ENCODE results near the gene CCDC9B.

CCDC9B gene

DNA sequence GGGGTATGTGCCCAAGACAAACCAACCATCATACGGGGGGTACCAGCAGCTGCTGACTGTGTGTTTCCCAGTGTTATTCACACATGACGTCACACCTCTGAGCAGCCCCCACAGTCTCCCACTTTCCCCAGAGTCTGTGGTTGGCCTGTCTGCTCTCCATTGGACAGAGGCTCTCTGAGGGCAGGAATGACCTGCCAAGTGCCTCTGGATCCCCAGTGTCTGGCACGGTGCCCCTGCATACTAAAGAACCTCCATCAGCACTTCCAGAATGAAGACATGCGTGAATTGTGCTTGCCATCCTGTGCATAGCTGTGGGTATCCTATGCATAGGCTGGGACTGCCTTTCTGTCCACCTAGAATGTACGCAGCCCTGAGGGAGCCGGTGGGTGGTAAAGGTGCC, 3.5 kb upstream of the CCDC9B start:
- DNase-seq, result no peak

DNA sequence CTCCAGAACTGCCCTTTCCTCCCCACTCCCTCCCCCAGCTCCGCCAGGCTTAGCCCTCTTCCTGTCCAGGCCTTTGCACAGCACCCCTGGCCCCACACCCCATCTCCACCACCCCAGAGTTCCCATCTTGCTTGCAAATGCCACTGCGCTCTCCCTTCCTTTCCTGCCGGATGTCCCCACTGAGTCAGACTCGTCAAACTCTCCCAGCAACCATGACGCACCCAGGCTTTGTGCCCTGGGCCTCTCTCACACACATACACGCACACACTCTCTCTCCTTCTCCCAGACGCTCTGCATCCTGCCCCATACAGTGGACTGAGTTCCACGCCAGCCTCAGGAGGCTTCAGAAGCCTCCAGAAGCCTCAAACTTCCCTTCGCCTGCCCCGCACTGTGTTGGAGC, 2.8 kb upstream of the CCDC9B start:
- no peak for DNase-seq

DNA sequence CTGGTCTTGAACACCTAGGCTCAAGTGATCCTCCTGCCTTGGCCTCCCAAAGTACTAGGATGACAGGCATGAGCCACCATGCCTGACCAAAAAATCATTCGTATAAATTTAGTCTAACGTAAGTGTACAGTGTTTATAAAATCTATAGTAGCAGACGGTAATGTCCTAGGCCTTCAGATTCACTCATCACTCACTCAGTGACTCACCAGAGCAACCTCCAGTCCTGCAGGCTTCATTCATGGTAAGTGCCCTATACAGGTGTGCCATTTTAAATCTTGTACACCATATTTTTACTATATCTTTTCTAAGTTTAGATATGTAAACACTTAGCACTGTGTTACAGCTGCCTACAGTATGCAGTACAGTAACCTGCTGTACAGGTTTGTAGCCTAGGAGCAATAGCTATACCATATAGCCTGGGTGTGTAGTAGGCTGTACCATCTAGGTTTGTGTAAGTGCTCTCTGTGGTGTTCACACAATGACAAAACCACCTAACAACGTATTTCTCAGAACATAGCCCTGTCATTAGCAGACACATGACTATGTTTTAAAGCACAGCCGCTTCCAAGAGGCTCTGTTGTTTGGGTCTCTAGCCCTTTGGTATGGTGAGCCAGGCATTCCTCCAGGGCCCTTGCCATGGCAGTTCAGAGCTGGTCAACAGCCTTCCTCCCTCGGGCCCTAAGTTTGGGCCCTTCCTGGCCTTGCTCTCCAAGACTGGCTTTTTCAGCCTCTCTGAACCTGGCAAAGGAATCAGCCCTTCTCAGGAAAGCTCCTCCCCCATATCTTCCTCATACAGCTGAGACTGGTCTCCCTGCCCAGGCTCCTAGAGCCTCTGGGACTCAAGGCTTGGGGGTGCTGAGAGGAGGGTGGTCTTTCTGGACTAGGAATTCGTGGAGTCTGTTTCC, 1.9 kb upstream of the CCDC9B start:
- no peak for DNase-seq

DNA sequence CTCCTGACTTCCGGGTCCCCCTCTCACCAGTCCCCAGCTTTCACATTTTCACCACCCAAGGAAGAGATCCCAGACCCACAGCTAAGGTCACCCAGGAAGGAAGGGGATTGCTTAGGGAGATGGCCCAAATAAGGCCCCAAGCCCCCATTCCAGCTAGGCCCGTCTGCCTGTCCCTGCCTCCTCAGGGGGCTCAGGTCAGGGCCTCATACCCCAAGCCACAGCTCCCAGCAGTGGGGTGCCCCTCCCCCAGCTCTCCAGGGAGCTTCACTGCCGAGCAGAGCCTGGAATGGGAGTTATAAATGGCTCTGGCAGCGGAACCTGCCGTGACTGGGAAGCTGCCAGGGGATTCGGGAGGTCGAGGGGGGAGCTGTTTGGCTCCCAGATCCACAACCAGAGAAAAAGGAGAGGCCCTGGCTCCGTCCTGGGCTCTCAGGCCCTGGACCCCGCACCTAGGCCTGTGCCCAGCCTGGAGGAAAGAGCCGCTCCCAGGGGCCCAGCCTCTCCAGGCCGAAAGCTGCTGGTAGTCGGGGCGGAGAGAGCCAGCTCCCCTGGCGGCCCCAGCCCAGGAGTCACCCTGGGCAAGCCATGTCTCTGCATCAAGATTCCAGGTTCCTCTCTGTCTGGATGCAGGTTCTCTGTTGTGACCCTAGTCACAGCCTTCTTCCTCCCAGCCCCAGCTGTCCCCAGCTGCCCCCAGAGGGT, 550 bp downstream of the CCDC9B start:
- no peak for DNase-seq

DNA sequence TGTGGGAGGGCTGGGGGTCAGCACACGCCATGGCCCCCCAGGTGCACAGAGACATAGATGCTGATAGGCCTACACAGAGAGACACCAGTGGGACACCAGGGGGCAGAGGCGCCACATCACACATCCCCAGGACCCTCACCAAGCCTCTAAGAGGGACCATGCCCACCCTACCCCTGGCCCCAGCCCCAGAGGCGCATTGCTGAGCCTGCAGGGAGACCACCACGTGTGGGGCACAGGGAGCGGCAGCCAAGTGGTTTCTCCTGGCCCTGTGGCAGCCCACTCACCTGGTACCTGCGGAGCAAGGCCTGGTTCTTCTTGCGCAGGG, 1.2 kb downstream of the CCDC9B start:
- no peak for DNase-seq

DNA sequence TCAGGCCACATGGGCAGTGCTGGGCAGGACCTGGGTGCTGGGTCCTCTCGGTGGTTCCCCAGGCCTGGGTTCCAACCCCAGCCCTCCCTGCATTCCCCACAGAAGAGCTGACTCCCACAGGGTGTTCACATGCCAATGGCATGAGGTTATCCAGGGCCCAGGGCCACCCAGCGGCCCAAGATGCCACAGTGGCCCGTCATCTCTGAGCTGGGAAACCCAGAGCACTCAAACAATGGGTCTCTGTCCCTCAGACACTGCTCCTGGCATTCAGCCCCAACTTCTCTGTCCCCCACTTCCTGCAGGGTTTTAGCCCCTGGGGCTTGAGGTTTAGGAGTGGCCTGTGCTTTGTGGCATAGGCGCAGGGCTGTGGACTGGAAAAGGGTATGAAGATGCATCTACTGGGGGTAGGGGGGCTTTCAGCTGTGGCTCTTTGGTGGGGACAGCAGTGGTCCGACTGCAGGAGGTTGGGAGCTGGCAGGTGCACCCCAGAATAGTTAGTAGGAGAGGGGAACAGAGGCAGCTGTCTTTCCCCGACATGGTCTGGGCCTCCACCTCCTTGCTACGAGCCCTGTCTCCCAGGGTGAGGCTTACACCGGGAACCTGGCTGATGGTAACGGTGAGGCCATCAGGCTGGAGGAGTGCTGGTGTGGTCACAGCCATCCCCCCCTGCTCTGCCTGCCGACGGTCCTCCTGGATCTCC, 1.7 kb downstream of the CCDC9B start:
- DNase-seq, result no peak

DNA sequence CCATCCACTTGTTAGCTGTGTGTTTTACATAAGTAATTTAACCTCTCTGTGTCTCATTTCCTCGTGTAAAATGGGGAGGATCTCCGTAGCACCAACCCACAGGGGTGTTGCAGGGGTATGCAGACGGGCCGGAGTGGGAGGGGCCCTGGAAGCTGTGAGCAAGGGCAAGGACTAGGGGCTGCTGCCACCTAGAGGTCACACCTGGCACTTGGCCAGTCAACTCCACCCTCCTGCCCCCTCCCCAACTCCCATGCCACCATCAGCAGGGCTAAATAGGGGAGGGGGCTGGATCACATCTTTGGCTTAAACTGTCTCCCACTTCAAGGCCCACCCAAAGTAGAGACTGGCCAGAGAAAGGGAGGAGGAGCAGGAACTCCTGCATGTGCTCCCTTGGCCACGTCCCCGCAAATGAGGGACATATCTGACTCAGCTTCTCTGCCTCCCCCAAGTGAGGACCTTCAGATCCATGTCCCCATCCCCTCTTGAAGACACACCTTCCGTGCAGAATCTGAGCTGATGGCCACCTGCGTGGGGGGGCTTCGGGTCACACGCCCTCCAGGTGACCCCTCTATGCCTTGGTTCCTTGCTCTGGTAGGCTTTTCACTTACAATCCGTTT, 2.6 kb downstream of the CCDC9B start:
- peak; percentile 80 to 81 for DNase-seq

DNA sequence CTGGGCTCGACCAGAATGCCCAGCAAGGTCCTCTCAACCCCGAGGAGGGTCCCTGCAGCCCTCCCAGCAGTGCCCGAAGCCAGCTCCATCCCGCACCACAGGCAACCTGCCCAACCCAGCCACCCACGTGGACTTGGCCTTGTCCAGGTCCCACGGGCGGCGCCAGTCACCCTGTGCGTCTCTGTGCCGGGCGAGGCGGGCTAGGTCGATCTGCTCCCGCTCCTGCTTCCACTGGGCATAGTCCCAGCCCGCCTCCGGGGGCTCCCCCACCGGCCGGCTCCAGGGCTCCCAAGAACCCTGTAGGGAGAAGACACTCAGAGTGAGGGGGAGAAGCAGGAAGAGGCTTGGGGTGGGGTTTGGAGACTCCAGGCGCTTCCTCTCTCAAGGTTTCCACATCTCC, 3.1 kb downstream of the CCDC9B start:
- DNase-seq, result no peak

DNA sequence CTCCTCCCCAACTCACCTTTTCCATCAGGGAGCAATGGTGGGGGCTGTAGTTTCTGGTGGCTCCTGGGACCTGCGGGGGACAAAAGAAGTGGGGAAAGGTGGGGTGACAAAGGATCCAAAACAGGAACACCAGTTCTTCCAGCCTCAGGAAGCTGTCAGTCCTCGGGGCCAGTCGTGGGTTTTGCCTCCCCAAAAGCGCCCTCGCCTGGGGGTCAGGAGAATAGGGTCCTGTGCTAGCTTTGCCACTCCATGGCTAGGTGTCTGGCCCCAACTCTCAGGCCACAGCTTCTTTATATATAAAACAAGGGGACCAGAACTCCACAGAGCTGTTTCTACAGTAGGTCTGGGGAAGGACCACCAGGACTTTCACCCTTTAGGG, 4.0 kb downstream of the CCDC9B start:
- no peak for DNase-seq

DNA sequence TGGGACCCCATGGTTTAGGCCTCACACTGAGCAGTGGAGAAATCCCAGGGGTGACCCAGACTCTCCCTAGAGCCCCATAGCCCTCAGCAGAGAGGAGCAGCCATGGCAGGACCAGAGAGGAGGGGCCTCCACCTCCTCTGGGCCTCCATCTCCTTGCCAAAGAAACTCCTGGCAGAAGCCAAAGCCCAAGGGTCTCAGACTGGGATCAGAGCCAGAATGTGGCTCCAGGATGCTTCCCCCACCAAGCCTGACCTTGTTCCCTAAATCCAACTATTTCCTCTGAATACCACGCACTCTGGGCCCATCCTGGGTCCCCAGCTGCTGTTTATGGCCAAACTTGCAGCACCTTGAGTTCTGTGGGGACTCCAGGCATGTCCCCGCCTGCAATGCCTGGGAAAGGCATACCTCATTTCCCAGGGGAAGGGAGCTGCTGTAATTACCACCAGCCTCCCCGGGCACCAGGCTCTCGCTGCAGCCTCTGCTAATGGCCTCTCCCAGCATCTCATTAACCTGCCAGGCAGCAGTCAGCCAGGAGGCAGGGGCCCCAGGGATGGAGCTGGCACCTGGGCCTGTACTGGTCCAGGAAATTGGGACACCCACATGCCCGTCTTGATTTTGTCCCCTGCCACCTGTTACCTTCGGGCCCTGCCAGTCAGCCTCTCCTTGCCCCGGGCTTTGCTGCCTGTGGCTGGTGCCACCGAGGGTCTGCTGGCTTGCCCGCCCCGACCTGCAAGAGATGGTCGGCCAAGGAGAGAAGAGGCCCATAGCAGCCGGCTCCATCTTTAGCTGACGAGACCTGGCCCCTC, 4.6 kb downstream of the CCDC9B start:
- no peak for DNase-seq

DNA sequence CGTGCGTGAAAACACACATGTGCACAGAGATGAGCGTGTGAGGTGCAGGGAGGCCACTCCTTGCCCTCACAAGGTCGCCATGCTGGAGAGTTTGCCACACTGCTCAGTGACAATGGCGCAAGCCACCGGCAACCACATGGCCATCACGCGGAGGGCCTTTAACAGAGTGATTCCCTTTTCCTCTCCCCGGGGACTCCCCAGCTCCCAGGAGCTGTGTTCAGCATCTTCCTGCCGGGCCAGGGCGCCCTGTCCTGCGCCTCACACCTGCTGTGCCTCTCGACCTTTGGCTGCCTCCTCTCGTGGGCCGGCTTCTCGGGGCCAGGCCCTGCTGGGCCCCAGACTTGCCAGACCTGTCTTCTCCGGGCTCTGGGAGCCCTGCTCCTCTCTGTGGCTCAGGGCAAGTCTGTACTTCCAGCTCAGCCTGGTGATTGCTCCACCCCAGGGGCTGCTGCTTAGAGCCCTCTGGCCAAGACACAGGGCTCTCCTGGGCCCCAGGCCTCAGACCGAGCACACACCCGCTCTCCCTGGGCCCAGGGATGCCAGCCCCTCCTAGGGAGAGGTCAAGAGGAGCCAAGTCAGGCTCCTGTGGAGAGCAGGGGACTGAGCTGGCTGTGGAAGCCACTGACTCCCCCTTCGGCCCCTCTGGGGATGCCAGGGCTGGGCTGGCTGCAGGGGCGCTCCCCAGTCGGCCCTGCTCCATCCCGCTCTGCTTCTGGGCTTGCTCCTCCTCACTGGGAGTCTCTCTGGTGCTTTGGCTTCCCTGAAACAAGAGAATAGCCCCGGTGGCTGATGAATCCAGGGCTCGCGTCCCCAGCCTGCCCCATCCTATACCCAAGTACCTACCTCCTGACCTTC, 5.6 kb downstream of the CCDC9B start:
- no peak for DNase-seq

DNA sequence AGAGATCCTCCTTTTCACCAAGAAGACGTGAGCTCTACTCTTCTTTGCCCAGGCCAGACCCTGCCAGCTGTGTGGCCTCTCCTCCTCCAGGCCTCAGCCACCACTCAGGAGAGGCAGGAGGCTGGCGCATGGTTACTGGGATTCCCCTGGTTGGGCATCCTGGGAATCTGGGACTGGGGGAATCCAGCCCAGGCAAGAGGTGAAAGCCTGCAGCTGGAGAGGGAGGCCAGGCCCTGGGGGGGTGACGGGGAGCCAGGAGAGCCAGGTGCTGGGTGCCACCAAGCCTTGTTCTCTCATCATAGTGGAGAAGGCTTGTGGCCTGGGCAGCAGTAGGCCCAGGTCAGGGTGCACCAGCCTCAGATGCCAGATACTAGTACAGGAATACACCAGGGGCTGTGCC, 6.2 kb downstream of the CCDC9B start:
- no peak for DNase-seq

DNA sequence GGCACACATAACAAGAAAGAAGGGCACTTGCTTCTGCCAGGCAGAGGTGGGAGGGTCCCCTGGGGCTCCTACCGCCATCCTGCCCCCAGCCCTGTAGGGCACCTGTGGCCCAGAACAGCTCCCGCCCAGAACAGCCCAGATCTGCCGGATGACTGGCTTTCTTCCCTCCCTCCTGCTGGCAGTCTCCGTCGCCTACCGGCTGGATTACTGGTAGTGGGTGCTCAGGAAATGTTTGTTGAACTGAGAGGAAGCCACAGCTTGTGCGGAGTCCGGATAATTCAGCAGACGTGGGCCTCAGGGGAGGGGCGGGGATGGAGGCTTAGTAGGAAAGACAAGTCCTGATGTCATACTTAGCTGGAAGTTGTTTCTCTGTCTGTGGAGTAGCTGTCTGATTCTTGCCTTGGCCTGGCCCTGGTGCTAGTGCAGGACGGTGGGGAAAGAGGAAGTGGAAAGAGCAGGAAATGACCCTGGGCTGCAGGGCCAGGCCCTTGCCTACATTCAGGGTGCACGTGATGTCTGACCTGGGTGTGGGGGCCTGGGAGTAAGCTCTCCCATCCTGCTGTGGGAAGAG, 6.7 kb downstream of the CCDC9B start:
- no peak for DNase-seq

DNA sequence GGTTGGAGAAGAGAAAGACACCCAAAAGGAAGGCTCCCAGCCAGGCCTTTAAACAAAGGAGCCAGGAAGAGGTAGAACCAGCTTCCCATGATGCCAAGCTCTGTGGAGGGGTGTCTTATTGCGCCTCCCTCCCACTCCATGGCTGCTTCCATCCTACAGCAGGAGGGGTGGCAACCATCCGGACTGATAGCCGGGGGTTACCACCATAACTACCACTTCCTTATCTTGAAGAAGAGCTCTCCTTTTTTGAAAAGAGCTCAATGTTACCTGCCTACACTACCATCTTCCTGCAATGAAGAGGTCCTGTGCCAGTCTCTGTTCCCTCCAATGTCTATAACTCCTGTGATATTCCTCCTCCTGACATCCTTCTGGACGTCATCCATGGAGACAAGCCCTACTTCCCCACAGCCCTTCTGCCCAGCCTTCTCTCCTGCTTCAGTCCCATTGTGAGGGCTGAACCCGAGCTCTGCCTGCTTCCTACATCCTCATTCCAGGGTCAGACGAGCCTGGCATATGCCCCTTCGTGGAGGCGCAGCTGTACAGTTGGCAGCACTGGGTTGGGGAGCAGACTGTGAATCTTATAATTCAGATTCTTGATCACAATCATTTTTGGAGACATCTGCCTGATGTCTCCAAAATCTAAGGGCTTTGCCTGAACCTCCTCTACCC, 8.5 kb downstream of the CCDC9B start:
- no peak for DNase-seq

DNA sequence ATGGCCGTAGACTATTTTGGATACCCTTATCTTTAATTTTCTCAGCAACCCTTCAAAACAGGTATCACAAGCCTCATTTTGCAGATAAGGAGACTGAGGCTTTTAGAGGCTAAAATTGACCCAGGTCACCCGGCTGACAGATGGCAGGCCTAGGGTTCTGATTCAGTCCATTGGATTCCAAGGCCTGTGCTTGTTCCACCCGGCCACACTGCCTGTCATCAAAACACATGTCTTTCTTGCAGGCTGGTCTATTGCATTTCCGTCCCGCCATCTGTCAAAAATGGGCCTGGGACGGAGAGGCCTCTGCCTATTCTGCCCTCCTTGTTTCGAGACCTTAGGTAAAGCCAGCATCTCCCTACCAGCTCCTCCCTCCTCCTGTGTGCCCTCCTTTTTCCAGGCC, 9.1 kb downstream of the CCDC9B start:
- DNase-seq, result no peak

DNA sequence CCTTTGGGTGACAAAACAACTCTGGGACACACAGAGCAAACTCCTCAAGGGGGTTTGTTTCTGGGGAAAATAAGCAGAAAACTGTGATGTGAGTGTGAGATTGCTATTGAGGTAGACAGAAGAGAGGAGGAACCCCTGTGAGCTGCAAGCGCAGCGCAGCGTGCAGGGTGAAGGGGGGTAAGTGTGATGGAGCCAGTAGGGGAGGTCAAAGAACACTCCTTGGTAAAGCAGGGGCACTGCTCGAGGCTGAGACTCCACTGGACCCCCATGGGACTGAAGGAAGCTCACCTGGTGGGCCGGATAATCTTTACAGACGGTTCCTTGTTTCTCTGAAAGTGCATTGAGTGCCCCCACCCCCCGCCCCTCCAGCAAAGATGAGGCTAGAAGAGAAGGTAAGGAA, 9.7 kb downstream of the CCDC9B start:
- no peak for DNase-seq

DNA sequence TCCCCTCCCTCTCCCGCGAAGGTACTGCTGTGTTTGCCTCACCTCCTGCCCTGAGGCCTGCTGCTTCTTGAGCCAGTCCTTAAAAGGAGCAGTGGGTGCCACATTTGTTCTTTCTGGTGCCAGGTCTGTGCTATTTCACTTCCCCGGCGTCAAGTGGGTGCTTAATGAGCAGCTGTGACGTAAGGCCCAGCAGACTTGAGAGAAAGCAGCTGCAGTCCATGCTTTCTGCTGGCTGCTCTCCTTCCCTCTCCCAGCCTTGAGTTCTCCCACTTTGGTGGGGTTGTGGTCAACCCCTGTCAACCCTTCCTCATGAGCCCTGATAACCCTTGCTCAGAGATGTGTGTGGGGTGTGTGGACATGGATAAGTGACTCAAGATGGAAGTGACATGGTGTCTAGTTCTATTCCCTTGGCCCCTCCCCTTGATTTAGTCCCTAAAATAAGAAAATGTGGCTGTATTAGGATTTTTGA, 10.3 kb downstream of the CCDC9B start:
- no peak for DNase-seq

DNA sequence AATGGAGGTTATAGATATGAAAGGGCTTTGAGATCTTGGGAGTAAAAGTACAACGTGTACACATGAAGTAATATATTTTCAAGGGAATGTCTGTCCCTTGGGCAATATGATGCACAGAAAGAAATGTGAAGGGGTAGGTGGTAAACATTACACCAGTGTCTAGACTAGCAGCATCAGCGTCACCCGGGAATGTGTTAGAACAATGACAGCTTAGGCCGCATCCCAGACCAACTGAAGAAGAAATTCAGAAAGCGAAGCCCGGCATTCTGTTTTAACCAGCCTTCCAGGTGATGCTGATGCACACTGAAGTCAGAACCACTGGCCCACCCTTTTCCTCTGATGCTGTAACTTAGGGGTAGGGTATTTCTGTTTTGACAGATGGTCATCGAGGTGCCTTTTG, 10.9 kb downstream of the CCDC9B start:
- no peak for DNase-seq

DNA sequence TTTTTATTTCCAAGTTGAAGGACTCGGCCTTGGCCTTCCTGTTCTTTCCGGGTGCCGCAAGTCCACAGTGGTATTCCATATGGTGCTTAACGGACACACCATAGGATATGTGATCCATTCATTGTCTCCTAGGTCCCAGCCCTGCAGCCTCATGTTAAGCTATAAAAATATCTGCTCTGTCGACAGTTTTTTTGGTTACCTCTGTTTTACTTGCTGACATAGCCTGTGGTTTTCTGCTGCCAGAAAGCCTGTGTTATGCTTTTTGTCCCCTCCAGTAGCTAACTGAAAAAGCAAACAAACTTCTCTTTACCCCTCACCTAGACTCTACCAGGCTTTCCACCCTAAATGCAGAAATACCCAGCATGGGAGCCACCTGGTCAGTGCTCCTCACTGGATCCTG, 12.0 kb downstream of the CCDC9B start:
- no peak for DNase-seq

DNA sequence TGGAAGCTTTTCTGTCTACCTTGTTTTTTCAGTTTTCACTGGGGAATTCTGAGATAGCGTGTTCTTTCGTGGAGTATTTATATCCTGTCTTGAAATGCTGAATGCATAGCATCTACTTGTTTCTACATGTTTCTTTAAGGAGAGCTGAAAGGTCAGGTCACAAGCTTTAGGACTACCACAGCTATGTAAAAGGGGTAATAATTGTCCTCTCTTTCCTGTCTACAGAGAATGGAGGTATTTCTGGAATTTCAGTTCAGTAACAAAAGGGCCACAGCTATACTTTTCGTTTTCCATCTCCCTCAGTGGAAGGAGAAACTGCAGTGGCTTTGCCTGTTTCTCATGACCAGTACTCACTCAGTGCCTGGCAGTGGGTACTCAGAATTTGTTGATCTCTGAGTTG, 12.6 kb downstream of the CCDC9B start:
- no peak for DNase-seq

DNA sequence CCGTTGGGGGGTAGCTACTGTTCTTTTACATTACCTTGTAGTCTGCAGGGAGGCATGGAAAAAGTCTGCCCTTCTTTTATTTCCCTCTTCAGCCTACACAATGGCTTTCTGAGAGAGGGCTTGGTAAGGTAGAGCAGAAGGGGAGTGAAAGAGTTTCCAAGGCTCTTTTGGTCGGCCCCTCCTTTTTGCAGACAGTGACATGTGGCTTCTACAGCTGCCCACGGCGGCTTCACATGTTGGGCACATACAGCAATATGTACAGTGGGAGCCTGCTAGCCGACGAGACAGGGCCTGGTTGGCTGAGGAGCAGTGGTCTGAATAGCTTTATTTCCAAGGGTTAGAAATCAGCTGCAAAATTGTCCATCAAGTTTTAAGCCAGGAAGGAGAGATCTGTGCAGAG, 13.3 kb downstream of the CCDC9B start:
- DNase-seq, result no peak

All from activated CD4-positive, alpha-beta T cell treated with anti-CD3 and anti-CD28 coated beads for 4 hours (primary cell).